ENCODE results near the gene SP4.

The SP4 gene

DNA sequence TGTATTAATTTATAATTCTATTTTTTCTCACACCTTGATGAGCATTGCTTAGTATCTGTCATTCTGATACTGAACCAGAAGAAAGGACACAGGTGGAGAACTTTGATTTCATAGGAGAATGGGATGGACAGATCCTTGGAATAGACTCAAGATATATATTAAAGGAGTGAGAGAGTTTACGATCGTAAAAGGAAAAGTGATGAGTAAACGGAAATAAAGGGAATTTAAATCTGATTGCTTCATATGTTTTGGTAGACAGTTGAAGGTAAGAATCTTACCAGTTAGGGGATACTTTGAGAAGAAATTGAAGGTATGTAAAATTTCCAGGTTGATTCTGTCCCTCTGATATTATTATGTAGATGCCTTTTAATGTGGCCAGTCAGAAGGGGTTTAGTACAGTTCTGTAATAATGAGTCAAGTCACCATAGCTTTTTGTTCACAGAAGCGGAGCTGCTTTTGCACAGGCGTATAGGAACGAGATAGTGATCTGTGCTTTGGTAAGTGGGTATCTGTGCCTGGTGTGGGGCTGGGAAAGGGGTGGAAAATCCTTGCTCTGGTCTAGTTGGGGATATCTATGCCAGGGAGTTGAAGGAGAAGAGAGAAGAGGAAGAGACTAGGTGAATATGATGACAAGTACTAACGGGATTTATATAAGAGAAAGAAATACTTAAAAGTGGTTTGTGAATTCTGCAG is 15.4 kb downstream of the SP4 start:
- DNase-seq = no peak

DNA sequence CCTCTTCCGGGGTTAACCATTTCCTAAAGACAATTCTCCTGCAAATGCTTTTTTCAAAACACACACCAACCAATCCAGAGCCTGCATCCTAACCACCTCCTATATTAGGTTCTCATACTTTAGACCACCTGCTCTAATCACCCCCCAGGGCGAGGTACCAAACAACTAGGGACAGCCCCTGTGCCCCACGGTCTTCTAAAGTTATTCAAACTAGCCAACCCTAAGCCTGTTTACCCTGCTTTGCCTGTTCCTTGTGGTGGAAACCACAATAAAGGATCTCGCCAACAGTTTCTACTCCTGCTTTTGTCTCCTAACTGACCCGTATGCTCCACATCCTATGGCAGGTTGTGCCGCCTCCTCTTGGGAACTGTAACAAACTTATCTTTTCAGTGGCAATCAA is 21.1 kb downstream of the SP4 start:
- DNase-seq = no peak

DNA sequence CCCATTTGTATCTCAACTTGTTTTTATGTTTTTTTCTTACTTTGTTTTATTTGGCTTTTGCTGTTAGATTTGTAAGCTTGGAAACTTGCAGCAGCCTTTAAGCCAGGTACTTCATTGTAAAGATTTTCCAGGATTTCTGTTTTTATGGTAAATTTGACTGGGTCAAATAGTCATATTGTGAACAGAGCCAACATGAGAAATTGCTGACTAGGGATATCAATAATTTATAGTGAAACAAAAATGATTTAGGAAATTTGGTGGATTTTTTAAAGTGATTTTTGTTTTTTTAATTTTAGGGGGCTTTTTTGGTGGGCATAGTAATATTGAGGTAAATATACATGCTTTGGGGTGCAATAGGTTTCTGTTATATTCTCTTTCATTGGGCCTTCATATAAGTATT is 22.2 kb downstream of the SP4 start:
- no peak for DNase-seq

- DNase-seq = no peak
Measured at GRCh38 chr7:21450941-21451340, 23.1 kb downstream of the SP4 start.

DNA sequence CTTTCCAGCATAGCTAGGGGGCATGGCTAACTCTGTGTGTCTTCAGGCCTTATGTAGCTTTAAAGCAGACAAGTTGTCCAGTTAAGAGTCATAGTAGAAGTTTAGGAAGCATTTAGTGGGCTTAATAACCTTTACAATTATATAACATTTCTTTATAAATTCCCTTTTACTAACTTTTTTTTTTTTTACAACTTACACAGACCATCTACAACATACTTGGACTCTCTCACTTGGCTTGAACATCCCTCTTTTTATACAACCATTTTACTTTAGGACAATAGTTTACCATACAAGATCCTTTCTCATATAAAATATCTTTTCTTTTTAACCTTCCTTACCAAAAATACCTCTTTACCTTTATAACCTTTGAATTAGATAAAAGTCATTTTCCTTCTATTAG is 26.3 kb downstream of the SP4 start:
- no peak for DNase-seq

DNA sequence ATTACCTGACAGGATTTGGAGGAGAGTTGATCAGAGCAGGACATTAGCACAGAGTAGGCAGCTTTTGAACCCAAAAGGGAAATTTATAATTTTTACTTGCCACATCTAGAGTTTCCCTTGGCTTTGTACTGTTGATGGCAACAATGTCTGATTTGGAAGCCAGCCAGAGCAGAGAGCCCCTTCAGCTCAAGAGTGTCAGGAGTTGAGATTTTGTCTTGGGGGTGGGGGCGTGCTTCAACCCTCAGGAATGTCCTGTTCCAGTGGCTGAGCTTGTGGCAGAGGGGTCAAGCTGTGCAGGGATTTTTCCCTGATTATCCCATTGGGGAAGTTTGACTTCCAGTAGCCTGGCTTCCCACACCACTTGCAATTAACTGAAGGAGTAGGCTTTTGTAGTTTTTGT is 27.0 kb downstream of the SP4 start:
- no peak for DNase-seq

DNA sequence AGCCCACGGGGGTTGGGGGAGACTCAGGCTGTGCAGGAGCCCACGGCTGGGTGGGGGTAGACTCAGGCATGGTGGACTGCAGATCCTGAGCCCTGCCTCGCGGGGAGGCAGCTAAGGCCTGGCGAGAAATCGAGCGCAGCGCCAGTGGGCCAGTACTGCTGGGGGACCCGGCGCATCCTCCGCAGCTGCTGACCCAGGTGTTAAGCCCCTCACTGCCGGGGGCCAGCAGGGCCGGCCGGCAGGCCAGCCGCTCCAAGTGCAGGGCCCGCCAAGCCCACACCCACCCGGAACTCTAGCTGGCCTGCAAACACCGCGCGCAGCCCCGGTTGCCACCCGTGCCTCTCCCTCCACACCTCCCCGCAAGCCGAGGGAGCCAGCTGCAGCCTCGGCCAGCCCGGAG is 33.4 kb downstream of the SP4 start:
- no peak for DNase-seq

GRCh38 chr7:21462081-21462480 is 34.2 kb downstream of the SP4 start:
- DNase-seq = no peak

DNA sequence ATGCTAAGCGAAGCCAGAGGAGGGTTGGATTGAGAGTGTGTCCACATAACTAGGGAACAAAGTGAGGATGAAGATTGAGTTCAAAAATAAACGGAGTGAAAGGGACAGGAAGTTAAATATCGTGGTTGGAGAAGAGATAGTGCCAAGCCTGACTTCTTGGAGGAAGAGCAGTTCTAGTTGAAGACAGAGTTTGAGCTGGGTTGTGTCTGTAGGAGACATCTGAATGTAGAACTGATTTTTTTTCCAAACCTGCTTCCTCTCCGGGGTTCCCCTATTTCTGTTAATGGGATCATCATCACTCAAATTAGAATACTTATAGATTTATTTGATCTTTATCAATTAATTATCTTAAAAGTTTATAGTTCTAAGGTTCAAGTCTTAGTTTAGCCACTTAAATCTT is 35.6 kb downstream of the SP4 start:
- no peak for DNase-seq

GRCh38 chr7:21468969-21469368 is 41.1 kb downstream of the SP4 start:
- DNase-seq = no peak

DNA sequence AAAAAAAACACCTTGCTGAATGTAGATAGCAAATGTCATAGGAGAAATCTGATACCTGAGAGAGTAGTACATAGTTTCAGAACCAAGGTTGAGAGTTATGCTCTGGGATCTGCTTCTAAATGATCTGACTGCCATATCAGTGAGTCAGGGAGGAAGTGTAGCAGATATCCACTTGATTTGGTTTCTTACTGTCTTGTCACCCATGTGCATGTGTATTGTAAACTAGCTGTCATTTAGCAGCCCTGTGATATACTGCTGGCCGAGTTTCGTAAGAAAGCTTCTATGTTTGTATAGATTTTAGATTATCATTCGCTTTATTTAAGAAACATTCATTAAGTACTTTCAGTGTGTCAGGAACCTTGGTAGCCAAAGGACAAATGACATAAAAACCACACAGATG is 42.0 kb downstream of the SP4 start:
- no peak for DNase-seq

GRCh38 chr7:21472029-21472428 is 44.1 kb downstream of the SP4 start:
- DNase-seq = no peak

- DNase-seq = no peak
Measured at GRCh38 chr7:21476429-21476828, 48.5 kb downstream of the SP4 start.

DNA sequence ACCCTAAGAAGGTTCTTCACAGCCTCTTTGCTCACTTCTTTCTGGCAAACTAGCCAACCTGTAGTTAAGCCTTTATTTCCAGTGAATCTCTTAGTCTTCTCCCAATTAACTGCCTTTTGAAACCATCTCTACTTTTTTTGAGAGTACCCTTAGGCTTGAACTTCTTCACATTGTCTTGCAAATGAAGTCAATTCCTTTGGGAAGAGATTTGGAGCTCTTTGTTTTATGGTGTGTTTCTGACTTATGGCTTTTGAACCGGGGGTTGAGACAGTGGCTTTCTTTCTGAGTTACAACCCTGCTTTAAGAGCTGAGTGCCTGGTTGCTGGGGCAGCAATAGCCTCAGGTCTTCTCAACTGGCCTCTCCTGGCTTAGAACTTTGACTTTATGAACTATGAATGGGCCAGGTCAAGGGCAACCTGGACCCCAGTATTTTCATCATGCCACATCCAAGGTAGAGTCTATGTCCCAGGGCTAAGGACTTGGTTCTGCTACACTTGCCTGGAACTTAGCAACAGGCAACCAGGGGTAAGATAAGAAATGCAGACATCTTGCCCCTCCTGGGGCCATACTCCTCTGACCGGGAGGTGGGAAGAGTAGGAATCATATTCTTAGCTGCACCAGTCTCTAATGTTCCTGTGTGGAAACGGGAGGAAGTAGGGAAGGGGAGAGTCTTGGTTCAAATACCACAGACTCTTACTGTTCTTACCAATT is 53.0 kb downstream of the SP4 start:
- DNase-seq = no peak

DNA sequence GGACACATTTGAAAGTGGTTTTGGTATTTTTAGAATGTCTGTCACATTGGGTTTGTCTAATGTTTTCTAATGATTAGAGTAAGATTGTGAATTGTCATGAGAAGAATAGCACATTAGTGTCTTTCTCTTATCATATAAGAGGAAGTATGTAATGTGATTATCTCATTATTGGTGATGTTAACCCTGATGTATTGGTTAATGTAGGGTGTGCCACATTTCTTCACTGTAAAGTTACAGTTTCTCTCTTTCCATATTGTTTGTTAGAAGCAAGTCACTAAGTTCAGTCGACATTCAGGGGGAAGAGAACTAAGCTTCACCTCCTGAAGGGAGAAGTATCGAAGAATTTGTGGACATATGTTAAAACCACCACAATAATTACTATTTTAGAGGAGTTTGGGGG is 58.6 kb downstream of the SP4 start:
- no peak for DNase-seq

DNA sequence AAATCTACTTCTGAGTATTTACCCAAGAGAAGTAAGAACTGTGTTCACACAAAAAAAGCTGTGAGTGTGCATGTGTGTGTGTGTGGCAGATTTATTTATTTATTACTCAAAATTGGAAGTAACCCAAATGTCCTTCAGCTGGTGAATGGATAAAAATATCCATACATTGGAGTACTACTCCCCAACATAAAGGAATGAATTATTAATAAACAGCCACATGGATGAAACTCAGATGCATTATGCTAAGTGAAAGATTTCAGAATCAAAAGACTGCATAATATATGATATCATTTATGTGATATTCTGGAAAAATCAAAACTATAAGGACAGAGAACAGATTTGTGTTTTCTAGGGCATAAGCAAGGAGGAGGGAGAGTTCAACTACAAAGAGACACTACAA is 67.8 kb downstream of the SP4 start:
- DNase-seq = no peak

GRCh38 chr7:21497072-21497471 is 69.2 kb downstream of the SP4 start:
- peak; percentile 3 for DNase-seq

DNA sequence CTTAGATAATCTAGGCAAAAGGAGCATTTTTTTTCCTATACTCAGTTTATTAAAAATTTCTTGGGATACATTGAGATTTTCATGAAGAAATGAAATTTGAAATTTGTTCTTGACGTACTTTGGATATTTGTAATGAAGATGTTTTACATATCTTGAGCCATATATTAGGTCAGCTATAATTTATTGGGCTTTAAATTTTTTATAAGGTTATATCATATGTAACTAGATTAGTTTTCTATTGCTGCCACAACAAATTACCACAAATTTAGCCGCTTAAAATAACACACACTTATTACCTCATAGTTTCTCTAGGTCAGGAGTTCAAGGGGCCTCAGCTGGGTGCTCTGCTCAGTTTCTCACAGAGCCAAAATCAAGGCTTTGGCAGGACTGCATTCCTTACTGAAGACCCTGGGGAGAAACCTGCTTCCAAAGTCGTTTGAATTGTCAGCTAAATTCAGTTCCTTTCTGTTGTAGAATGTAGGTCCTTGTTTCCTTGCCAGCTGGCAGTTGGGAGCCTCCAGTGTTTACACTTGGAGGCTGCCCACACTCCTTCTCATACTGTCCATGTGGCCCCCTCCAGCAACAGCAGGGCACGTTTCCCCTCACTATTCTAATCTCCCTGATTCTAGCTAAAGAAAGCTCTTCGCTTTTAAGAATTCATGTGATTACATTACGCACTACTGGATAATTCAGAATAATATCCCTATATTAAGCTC is 72.4 kb downstream of the SP4 start:
- DNase-seq = no peak

DNA sequence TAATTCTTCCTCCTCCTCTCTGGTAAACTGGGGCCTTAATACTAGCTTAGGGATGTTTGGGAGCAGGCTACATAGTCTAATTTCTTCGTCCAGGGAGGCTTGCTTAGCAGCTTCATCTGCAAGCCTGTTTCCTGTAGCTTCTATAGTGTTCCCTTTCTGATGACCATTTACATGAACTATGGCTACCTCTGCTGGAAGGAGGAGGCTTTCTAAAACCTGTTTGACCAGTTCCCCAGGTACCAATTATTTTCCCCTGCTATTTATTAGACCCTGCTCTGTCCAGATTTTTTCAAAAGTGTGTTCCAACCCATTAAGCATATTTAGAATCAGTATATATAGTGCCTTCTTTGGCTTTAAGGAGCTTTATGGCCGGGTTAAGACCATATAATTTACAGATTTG is 76.1 kb downstream of the SP4 start:
- no peak for DNase-seq

DNA sequence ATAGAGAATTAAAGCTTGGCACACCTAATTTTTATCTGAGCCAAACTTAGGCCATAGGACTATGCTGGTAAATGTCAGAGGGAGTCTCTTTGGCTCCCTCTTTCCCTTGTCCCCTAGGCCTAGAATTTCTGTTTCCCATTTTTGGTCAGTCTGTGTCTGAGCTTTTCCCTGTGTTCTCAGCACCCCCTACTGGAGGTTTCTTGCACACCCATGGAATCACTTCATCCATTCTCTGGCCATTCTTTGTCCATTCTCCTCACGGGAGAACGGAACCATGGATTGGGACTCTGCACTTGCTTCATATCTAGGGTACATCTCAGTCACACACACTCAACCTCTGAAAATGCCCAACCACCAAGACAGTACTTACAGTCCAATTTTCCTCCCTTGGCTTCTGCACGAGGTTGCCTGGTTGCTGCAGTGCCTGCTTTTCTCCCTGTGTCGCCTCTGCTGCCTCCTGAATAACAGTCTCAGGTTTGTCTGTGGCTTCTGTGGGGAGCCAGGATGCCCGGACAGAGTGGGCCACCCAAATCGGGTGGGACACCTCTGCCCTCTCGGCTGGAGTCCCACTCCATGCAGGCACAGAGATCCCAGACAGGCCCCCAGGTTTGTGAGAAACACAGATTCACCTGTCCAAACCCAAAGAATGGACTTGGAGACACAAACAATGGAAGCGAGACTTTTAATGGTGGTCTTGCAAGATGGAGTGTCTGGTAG is 79.9 kb downstream of the SP4 start:
- DNase-seq = peak; percentile 29

- DNase-seq = no peak
Measured at GRCh38 chr7:21508538-21508937, 80.7 kb downstream of the SP4 start.

DNA sequence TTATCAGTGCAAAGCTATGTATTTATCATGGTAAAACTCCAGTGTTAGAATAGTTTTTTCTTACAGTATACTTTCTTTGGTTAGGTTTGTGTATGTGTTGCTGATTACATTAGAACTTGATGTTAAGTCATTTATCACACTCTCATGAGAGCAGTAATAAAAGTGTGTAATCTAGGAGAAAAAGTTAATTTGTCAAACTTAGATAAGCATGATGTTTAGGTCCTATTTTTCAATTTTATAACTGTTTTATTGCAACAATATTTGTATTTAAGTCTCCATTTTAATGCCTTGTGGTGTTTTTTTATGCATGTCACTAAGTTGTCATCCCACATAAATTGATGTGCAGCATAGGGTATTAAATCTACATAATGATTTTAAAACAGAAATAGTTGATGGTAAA is 86.2 kb downstream of the SP4 start:
- no peak for DNase-seq

DNA sequence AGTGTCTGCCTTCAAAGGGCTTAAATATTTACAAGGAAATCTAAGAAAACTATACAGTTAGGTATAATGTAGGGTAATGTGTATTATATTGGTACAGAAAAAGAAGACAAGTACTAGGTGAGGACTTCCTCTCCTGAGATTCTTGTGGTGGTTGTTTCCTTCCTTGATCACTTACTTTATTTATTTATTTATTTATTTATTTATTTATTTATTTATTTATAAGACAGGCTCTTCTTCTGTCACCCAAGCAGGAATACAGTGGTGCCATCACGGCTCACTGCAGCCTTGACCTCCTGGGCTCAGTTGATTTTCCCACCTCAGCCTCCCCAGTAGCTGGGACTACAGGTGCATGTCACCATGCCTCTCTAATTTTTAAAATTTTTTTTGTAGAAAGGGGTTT is 96.8 kb downstream of the SP4 start:
- DNase-seq = no peak

All from fibroblast of skin of scalp (primary cell).